Measurements from ENCODE around the gene APPBP2.
"Not testable (repeated sequence)": the region's sequence is repeated elsewhere in the genome, so short reads cannot be mapped to it uniquely, and the experiment has no call there.

APPBP2 gene

DNA sequence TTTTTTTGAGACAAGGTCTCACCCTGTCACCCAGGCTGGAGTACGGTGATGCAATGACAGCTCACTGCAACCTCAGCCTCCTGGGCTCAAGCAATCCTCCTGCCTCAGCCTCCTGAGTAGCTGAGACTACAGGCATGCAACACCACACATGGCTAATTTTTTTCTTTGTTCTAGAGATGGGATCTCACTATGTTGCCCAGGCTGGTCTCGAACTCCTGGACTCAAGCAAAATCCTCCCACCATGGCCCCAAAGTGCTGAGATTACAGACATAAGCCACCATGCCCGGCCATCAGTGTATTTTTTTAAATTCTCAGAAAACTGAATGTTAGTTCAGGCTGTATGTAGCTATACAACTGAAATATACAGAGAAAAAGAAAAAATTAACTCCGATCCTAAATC lies 6.2 kb downstream of the APPBP2 start:
- Histone ChIP-seq H4K20me1 (ENCODE audit: insufficient read depth) (no peaks in the 10 kb centered on the region), H3K36me3 (ENCODE audit: insufficient read depth) (no peaks in the 10 kb centered on the region), H3K4me2 (no peak overlapping the region), H3K4me1 (ENCODE audit: low read depth, poor library complexity, severe bottlenecking) (peaks cover 12% of the 10 kb centered on the region), H3K27ac (no peak overlapping the region), H3K27me3 (ENCODE audit: insufficient read depth, low read depth) (no peaks in the 10 kb centered on the region), H3K79me2 (ENCODE audit: insufficient read depth, low read depth) (peaks cover 52% of the 10 kb centered on the region), H2AFZ (ENCODE audit: low read depth) (no peak overlapping the region), H3K4me3 (IDR thresholded peaks at IDR 0.05; ENCODE audit: insufficient read depth, low read depth, low read length) (no peak overlapping the region), H3K9ac (no peak overlapping the region)
- no peak for TF ChIP-seq CTCF (conservative IDR thresholded peaks at IDR 0.05; ENCODE audit: low read depth, low read length)

DNA sequence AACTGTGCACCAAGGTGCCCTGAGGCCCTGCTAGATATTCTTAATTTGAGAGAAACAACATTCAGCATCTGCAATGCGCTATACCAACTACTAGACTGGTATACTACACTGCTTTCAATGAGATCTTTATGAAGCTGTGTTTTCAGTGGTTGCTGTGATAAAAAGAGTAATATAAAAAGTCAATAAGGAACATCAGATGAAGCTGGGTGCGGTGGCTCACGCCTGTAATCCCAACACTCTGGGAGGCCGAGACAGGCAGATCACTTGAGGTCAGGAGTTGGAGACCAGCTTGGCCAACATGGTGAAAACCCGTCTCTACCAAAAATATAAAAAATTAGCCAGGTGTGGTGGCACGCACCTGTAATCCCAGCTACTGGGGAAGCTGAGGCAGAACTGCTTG lies 10.4 kb downstream of the APPBP2 start:
- H3K4me1 ChIP-seq (ENCODE audit: low read depth, poor library complexity, severe bottlenecking); H3K27me3 ChIP-seq (ENCODE audit: insufficient read depth, low read depth); H3K4me3 ChIP-seq (IDR thresholded peaks at IDR 0.05; ENCODE audit: insufficient read depth, low read depth, low read length); H4K20me1 ChIP-seq (ENCODE audit: insufficient read depth); H3K9ac ChIP-seq; H3K4me2 ChIP-seq; H3K27ac ChIP-seq; H2AFZ ChIP-seq (ENCODE audit: low read depth); H3K36me3 ChIP-seq (ENCODE audit: insufficient read depth): not testable (repeated sequence)
- H3K79me2 ChIP-seq (ENCODE audit: insufficient read depth, low read depth), result peaks cover 27% of the 10 kb centered on the region; the same call in 1 of the 2 replicates

- H3K79me2 ChIP-seq (ENCODE audit: insufficient read depth, low read depth), result peaks cover 27% of the 10 kb centered on the region; the same call in 1 of the 2 replicates
- not testable (repeated sequence) for H3K9ac ChIP-seq; H3K4me3 ChIP-seq (IDR thresholded peaks at IDR 0.05; ENCODE audit: insufficient read depth, low read depth, low read length); H3K27ac ChIP-seq; H3K36me3 ChIP-seq (ENCODE audit: insufficient read depth); H2AFZ ChIP-seq (ENCODE audit: low read depth); H3K27me3 ChIP-seq (ENCODE audit: insufficient read depth, low read depth); H4K20me1 ChIP-seq (ENCODE audit: insufficient read depth); H3K4me2 ChIP-seq
- peaks cover 14% of the 10 kb centered on the region for H3K4me1 ChIP-seq (ENCODE audit: low read depth, poor library complexity, severe bottlenecking)
Observed at GRCh38 chr17:60515199-60515598, 10.8 kb downstream of the APPBP2 start.

GRCh38 chr17:60514500-60514899 lies 11.5 kb downstream of the APPBP2 start:
- no peak overlapping the region for H3K4me3 ChIP-seq (IDR thresholded peaks at IDR 0.05; ENCODE audit: insufficient read depth, low read depth, low read length)
- peaks cover 21% of the 10 kb centered on the region for H3K4me1 ChIP-seq (ENCODE audit: low read depth, poor library complexity, severe bottlenecking)
- H3K27me3 ChIP-seq (ENCODE audit: insufficient read depth, low read depth), result no peaks in the 10 kb centered on the region
- no peak overlapping the region for H2AFZ ChIP-seq (ENCODE audit: low read depth)
- no peak overlapping the region for H3K9ac ChIP-seq
- peaks cover 30% of the 10 kb centered on the region; the same call in 1 of the 2 replicates for H3K79me2 ChIP-seq (ENCODE audit: insufficient read depth, low read depth)
- H3K36me3 ChIP-seq (ENCODE audit: insufficient read depth), result no peaks in the 10 kb centered on the region
- H3K4me2 ChIP-seq, result no peak overlapping the region
- no peak overlapping the region for H3K27ac ChIP-seq
- TF ChIP-seq CTCF (conservative IDR thresholded peaks at IDR 0.05; ENCODE audit: low read depth, low read length), result no peak
- no peaks in the 10 kb centered on the region for H4K20me1 ChIP-seq (ENCODE audit: insufficient read depth)

GRCh38 chr17:60514053-60514452 lies 12.0 kb downstream of the APPBP2 start:
- no peaks in the 10 kb centered on the region for H4K20me1 ChIP-seq (ENCODE audit: insufficient read depth)
- H3K36me3 ChIP-seq (ENCODE audit: insufficient read depth), result no peaks in the 10 kb centered on the region
- no peak overlapping the region for H3K4me2 ChIP-seq
- H3K79me2 ChIP-seq (ENCODE audit: insufficient read depth, low read depth), result peaks cover 33% of the 10 kb centered on the region; the same call in 1 of the 2 replicates
- H3K27ac ChIP-seq, result no peak overlapping the region
- H3K4me3 ChIP-seq (IDR thresholded peaks at IDR 0.05; ENCODE audit: insufficient read depth, low read depth, low read length), result no peak overlapping the region
- no peak overlapping the region for H3K9ac ChIP-seq
- no peak for TF ChIP-seq CTCF (conservative IDR thresholded peaks at IDR 0.05; ENCODE audit: low read depth, low read length)
- peaks cover 25% of the 10 kb centered on the region for H3K4me1 ChIP-seq (ENCODE audit: low read depth, poor library complexity, severe bottlenecking)
- no peaks in the 10 kb centered on the region for H3K27me3 ChIP-seq (ENCODE audit: insufficient read depth, low read depth)
- no peak overlapping the region for H2AFZ ChIP-seq (ENCODE audit: low read depth)

All from KMS-11 (cell line).